CD4-positive, CD25-positive, alpha-beta regulatory T cell (primary cell): ENCODE data around the gene MET. TPM values are rescaled to one million over a fixed set of nuclear protein-coding genes. Genes with fewer than 3 reads are reported as not detected.
A peak's percentile ranks its signal among the peaks of the same experiment; 100 is the strongest.

Experiments
- ATAC-seq, 2 donors: fragments of 150-1000 bp; cut with Tn5 transposase; one replicate each; pipeline ENCODE4 v1.10.0; 2021; ENCODE audit warnings: low read depth in 2 of 2, moderate number of reproducible peaks in 2 of 2, moderate library complexity in 1 of 2
- DNase-seq, 3 donors: peaks; one replicate each; pipeline versions ENCODE4 v3.0.0 to v3.0.0-alpha.2; 2012 to 2022; ENCODE audit warnings: mixed read lengths in 1 of 3
- H3K27ac ChIP-seq: one replicate; pipeline ENCODE4 v1.7.0; 2013; ENCODE audit warnings: mild to moderate bottlenecking, low read length; ENCODE audit not compliant: insufficient read depth, poor library complexity, severe bottlenecking
- H3K27me3 ChIP-seq: one replicate; pipeline ENCODE4 v1.7.0; 2013; ENCODE audit warnings: low read length; ENCODE audit not compliant: control insufficient read depth, insufficient read depth
- H3K36me3 ChIP-seq: one replicate; pipeline ENCODE4 v1.7.0; 2013; ENCODE audit warnings: mild to moderate bottlenecking, low read length, moderate library complexity; ENCODE audit not compliant: control insufficient read depth, insufficient read depth
- H3K4me1 ChIP-seq: 2 replicates; pipeline ENCODE4 v1.7.0; 2013; ENCODE audit warnings: mild to moderate bottlenecking, low read length; ENCODE audit not compliant: insufficient read depth, control insufficient read depth, poor library complexity, severe bottlenecking
- H3K4me3 ChIP-seq: one replicate; pipeline ENCODE4 v1.7.0; 2013; ENCODE audit warnings: low read depth, mild to moderate bottlenecking, low read length, moderate library complexity
- H3K9me3 ChIP-seq, 2 experiments: 1 replicate in 1 of 2; 2 replicates in 1 of 2; pipeline ENCODE4 v1.7.0; 2013; ENCODE audit warnings: low read length in 2 of 2, mild to moderate bottlenecking in 1 of 2, moderate library complexity in 1 of 2; ENCODE audit not compliant: control insufficient read depth in 2 of 2
- H3K27ac Mint-ChIP-seq, 3 donors: one replicate each; pipeline ENCODE4 v1.8.0; 2020 to 2022; ENCODE audit warnings: mild to moderate bottlenecking in 3 of 3, mixed read lengths in 3 of 3, moderate library complexity in 2 of 3
- H3K27me3 Mint-ChIP-seq: one replicate; pipeline ENCODE4 v1.8.0; 2022; ENCODE audit warnings: mild to moderate bottlenecking, mixed read lengths
- H3K36me3 Mint-ChIP-seq: one replicate; pipeline ENCODE4 v1.8.0; 2020; ENCODE audit warnings: mixed read lengths
- H3K4me1 Mint-ChIP-seq, 4 donors: one replicate each; pipeline ENCODE4 v1.8.0; 2020 to 2022; ENCODE audit warnings: mixed read lengths in 4 of 4, mild to moderate bottlenecking in 1 of 4
- H3K4me3 Mint-ChIP-seq, 4 donors: one replicate each; pipeline ENCODE4 v1.8.0; 2020 to 2022; ENCODE audit warnings: mild to moderate bottlenecking in 4 of 4, mixed read lengths in 4 of 4, moderate library complexity in 3 of 4
- H3K9me3 Mint-ChIP-seq, 7 donors: one replicate each; pipeline ENCODE4 v1.8.0; 2020 to 2022; ENCODE audit warnings: mixed read lengths in 7 of 7, mild to moderate bottlenecking in 3 of 7, moderate library complexity in 2 of 7
- polyA plus RNA-seq, 4 donors: library from polyadenylated mRNA; unstranded; fragments of 300-500 nt; fragmentation: Illumina TruSeq; gene quantifications; one replicate each; pipeline ENCODE4 v1.2.3, GENCODE V29; 2021
- total RNA-seq: library from RNA; stranded (reverse); gene quantifications from one replicate; pipeline ENCODE4 v1.2.3, GENCODE V29; 2022

MET gene
- total and polyA plus RNA-seq, 5 donors from 2014 or later = not detected

DNA sequence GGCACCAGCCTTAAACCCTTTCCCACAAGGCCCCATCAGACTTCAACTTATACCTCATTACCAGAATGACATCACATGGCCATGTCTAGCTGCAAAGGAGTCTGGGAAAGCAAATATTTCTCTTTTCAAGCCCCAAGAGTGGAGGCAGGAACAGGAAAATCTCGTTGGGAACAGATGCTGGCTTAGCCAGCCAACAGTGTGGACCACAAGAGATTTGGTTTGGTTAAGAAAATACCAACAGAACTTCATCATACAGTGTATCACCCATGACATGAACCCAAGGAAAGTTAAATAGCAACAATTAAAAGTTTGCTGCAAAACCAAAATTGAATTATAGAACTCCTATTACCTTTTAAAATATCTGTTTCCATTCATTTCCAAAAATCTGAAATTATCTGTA, 2.2 kb upstream of the MET start:
- Mint-ChIP-seq H3K4me3 (no peak overlapping the region), H3K36me3 (no peaks in the 10 kb centered on the region), H3K27ac (no peak overlapping the region), H3K27me3 (peaks cover 40% of the 10 kb centered on the region), H3K4me1 (peaks cover 0 to 12% (median 3%) of the 10 kb centered on the region in 4 donors), H3K9me3 (peaks cover 0 to 4% (median 0%) of the 10 kb centered on the region in 7 donors)
- Histone ChIP-seq H3K4me3 (no peak overlapping the region), H3K36me3 (no peaks in the 10 kb centered on the region), H3K27ac (no peak overlapping the region), H3K9me3 (no peaks in the 10 kb centered on the region), H3K4me1 (peaks cover 3% of the 10 kb centered on the region), H3K27me3 (peaks cover 23% of the 10 kb centered on the region)
- ATAC-seq (no peak), DNase-seq (no peak)

DNA sequence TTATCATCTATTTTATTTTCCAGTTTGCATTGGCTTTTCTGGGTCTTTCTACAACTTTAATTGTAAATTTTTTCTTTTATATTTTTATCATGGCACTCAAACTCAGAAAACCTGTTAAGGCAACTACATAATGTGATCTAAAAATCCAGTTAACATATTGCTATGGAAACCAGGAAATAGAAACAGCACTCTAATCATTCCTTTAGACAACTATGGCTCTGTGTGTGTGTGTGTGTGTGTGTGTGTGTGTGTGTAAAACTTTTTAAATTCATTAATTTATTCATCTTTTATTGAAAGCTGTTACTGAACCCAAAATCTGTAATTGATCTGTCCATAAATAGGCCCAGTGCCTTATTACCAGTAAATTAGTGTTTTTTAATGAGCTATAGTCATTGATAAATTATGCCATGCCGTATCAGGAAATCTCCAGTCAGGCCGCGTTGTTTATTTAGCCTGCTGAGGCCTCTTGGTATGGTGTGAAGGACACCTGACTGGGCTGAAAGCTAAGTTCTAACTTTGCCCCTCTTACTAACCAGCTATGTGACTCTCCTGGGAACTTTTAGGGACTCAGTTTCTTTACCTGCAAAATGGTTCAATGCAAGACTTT, 1.5 kb upstream of the MET start:
- Mint-ChIP-seq H3K36me3 (no peaks in the 10 kb centered on the region), H3K27me3 (peaks cover 37% of the 10 kb centered on the region), H3K27ac (no peak overlapping the region), H3K4me3 (no peak overlapping the region), H3K4me1 (peaks cover 0 to 12% (median 3%) of the 10 kb centered on the region in 4 donors), H3K9me3 (peaks cover 0 to 4% (median 0%) of the 10 kb centered on the region in 7 donors)
- H3K27me3 ChIP-seq = peaks cover 23% of the 10 kb centered on the region
- no peak for ATAC-seq
- no peak overlapping the region for H3K27ac ChIP-seq
- H3K36me3 ChIP-seq = no peaks in the 10 kb centered on the region
- no peaks in the 10 kb centered on the region for H3K9me3 ChIP-seq
- no peak overlapping the region for H3K4me3 ChIP-seq
- peaks cover 3% of the 10 kb centered on the region for H3K4me1 ChIP-seq
- DNase-seq = no peak

DNA sequence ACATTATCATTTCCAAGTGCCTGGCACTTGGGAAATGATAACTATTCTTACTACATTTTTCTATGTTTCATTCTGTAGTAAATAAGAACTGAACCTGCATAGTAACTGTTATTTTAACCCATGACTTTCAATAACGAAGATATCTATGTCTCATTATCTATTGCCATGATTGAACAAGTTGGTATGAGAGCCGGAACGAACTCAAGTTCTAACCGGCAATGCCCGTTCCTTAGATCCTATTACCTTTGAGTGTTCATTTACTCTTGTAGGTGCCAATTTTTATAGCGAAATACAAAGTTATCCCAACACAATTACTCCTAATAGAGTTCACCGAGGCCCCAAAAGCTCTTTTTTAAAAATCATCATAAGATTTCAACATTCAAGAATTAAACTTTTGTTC, 885 bp upstream of the MET start:
- peak overlapping the region in 2 of 4 donors; percentile 58 to 67 for H3K4me3 Mint-ChIP-seq
- H3K9me3 Mint-ChIP-seq = peaks cover 0 to 4% (median 0%) of the 10 kb centered on the region in 7 donors
- peaks cover 41% of the 10 kb centered on the region for H3K27me3 Mint-ChIP-seq

DNA sequence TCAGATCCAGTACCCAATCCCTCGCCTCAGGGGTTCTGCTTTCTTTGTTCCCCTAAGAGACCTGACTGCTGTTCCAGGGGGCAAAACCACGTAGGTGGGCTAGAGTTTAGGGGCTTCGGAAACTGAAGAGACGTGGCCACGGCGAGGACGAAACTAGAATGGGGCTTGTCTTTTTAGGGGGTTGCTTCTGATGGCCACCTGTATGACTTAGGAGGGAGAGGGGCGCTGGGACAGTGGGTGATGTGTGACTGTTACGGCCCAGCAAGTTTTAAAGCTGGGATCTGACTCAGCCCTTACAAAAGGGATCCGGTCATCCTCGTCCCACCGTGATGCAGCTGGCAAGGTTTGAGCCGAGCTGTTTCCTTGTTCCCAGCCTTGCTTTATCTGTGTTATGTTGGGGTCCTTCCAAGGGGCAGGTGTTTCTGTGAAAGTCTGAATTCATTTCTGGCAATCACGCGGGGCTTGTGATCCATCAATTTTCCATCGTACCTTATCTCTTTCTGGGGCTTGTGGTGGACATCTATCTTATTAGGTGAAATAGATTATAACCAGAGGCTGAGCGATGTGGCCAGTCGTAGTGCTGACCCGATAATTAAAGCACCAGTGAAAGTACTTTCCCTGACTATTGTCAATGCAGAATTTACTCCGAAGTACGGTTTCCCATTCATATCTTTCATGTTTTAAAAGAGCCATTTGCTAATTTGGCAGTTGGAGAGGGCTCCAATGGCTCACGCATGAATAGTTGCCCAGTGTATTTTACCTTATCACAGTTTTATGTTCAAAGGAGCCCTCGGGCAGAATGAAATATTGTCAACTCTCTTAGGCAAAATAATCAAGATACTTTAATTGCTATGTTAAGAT, 830 bp downstream of the MET start:
- Mint-ChIP-seq H3K36me3 (no peaks in the 10 kb centered on the region), H3K27me3 (peaks cover 42% of the 10 kb centered on the region), H3K4me1 (peaks cover 0 to 12% (median 3%) of the 10 kb centered on the region in 4 donors), H3K9me3 (peaks cover 0 to 4% (median 0%) of the 10 kb centered on the region in 7 donors), H3K27ac (no peak overlapping the region), H3K4me3 (peak overlapping the region in 2 of 4 donors; percentile 14 to 31)
- no peak for ATAC-seq
- peaks cover 3% of the 10 kb centered on the region for H3K4me1 ChIP-seq
- H3K27ac ChIP-seq = no peak overlapping the region
- no peak overlapping the region for H3K4me3 ChIP-seq
- DNase-seq = no peak
- H3K9me3 ChIP-seq = no peaks in the 10 kb centered on the region
- H3K27me3 ChIP-seq = peaks cover 25% of the 10 kb centered on the region
- no peaks in the 10 kb centered on the region for H3K36me3 ChIP-seq

More for the DNA sequence above, 885 bp upstream of the MET start:
- Mint-ChIP-seq H3K27ac (no peak overlapping the region), H3K4me1 (peaks cover 0 to 12% (median 3%) of the 10 kb centered on the region in 4 donors), H3K36me3 (no peaks in the 10 kb centered on the region)
- DNase-seq (no peak), ATAC-seq (no peak)
- Histone ChIP-seq H3K36me3 (no peaks in the 10 kb centered on the region), H3K27ac (no peak overlapping the region), H3K4me1 (peaks cover 3% of the 10 kb centered on the region), H3K4me3 (no peak overlapping the region), H3K27me3 (peaks cover 23% of the 10 kb centered on the region), H3K9me3 (no peaks in the 10 kb centered on the region)

DNA sequence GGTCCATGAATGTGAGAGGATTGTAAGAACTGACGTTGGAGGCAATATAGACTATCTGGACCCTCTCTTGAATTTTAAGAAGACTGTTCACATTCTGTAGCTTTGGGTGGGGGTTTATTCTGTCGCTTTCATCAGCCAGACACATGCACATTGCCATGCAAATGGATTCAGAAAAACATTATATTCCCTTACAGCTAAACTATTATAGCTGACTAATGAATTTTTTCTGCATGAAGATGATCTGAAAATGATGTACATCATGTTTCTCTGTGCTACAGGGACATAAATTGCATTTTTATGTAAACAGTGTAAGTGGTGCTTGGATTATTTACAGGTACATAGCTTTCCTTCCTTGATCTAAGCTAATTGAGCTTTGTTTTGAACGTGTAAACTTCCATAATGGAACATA, 1.5 kb downstream of the MET start:
- ATAC-seq = no peak

DNA sequence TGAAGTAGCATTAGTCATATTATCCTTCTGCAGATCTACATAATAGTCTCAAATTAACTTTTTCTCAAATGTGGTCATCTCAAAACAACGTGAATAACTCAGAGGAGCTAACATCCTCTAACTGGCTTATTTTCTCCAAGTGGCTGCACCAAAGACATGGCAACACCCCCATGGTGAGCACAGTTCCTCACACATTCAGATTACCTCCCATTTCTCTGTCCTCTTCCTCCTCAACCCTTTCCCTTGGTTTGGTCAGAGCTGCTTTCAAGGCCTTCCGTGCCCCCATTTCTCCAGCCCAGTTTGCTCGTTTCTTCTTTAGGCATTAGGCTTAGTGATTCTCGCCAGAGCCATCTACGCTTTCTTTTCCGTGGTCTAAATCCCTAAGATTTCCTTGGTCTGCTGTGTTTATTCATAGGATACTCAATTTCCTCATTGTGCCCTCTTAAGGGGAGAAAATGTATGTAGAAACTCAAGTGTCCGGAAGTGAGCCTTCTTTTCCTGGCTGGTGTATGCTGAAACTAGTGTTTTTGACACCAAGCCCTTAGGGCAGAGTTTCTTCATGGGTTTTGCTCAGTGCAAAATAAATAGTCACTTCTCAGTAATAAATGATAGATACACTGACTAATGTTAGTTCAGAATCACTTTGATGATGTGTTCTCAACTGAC, 2.6 kb downstream of the MET start:
- Mint-ChIP-seq H3K27ac (no peak overlapping the region), H3K4me1 (peaks cover 0 to 12% (median 3%) of the 10 kb centered on the region in 4 donors), H3K36me3 (no peaks in the 10 kb centered on the region), H3K4me3 (no peak overlapping the region), H3K9me3 (peaks cover 0 to 2% (median 0%) of the 10 kb centered on the region in 7 donors), H3K27me3 (peaks cover 54% of the 10 kb centered on the region)
- Histone ChIP-seq H3K27ac (no peak overlapping the region), H3K36me3 (no peaks in the 10 kb centered on the region), H3K4me3 (no peak overlapping the region), H3K4me1 (peaks cover 3% of the 10 kb centered on the region), H3K9me3 (no peaks in the 10 kb centered on the region), H3K27me3 (peaks cover 23% of the 10 kb centered on the region)
- DNase-seq = no peak
- no peak for ATAC-seq

More for the DNA sequence above, 1.5 kb downstream of the MET start:
- H3K4me3 Mint-ChIP-seq = no peak overlapping the region
- Histone ChIP-seq H3K27ac (no peak overlapping the region), H3K9me3 (no peaks in the 10 kb centered on the region), H3K4me1 (peaks cover 3% of the 10 kb centered on the region), H3K36me3 (no peaks in the 10 kb centered on the region), H3K4me3 (no peak overlapping the region), H3K27me3 (peaks cover 23% of the 10 kb centered on the region)
- H3K27ac Mint-ChIP-seq = no peak overlapping the region
- peaks cover 0 to 4% (median 0%) of the 10 kb centered on the region in 7 donors for H3K9me3 Mint-ChIP-seq
- DNase-seq = no peak
- H3K27me3 Mint-ChIP-seq = peaks cover 45% of the 10 kb centered on the region
- H3K4me1 Mint-ChIP-seq = peaks cover 0 to 12% (median 3%) of the 10 kb centered on the region in 4 donors
- H3K36me3 Mint-ChIP-seq = no peaks in the 10 kb centered on the region

DNA sequence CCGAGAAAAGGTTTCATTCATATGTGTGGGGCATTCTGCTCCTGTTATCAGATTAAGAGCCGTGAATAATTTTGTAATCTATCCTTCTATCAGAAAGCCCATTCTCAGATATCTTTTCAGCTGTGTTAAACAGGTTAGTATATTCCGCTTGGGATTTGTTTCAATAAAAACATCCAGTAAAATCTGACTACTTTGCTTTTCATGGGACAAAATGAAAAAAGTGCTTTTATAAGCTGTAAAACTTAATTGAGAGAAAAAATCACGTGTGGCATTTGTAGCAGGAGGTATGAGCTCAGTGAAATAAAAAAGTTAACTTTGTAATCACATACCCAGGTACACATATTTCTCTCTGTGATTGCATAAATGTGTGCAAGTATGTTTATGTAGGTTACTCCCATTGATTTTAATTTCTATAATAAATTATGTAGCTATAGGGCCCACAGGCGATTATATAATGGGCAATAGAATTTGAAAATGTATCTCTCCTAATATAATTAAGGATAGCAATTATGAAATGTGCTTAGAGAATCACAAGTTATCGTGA, 3.9 kb downstream of the MET start:
- no peaks in the 10 kb centered on the region for H3K9me3 ChIP-seq
- DNase-seq = no peak
- H3K4me1 Mint-ChIP-seq = peaks cover 0 to 12% (median 3%) of the 10 kb centered on the region in 4 donors
- no peak overlapping the region for H3K27ac ChIP-seq
- no peaks in the 10 kb centered on the region for H3K36me3 Mint-ChIP-seq
- H3K4me3 ChIP-seq = no peak overlapping the region
- ATAC-seq = no peak
- peaks cover 0 to 2% (median 0%) of the 10 kb centered on the region in 7 donors for H3K9me3 Mint-ChIP-seq
- H3K36me3 ChIP-seq = no peaks in the 10 kb centered on the region
- peaks cover 23% of the 10 kb centered on the region for H3K27me3 ChIP-seq
- H3K27me3 Mint-ChIP-seq = peaks cover 47% of the 10 kb centered on the region
- H3K4me3 Mint-ChIP-seq = no peak overlapping the region
- H3K27ac Mint-ChIP-seq = no peak overlapping the region
- H3K4me1 ChIP-seq = peaks cover 3% of the 10 kb centered on the region
